ENCODE results near the gene WDR54. TPM values are rescaled to one million over a fixed set of nuclear protein-coding genes. Genes with fewer than 3 reads are reported as not detected.

WDR54 gene
- polyA plus RNA-seq, 12 donors = 7.6 to 19.8 (median 10.0) TPM; not detected in 1

Other genes starting within 250 kb of the WDR54 start
- gene MOB1A, start 242.9 kb upstream of the WDR54 start, polyA plus RNA-seq (ENCODE audit: insufficient read length in 12 of 12) = 10 to 100 TPM in 11 of 12 donors, not detected in 1; 41.6 to 81.4 (median 57.0) TPM
- gene MTHFD2, start 223.1 kb upstream of the WDR54 start, polyA plus RNA-seq (ENCODE audit: insufficient read length in 12 of 12) = 10 to 100 TPM in 11 of 12 donors, not detected in 1; 17.3 to 40.7 (median 27.4) TPM
- 10 to 100 TPM in 1 of 12 donors, 1 to 10 TPM in 10, not detected in 1; 1.4 to 12.3 (median 2.4) TPM for gene SLC4A5, start 78.3 kb upstream of the WDR54 start, polyA plus RNA-seq (ENCODE audit: insufficient read length in 12 of 12)
- 100 to 1,000 TPM in 4 of 12 donors, 10 to 100 TPM in 7, not detected in 1; 81.5 to 146 (median 93.2) TPM for gene DCTN1, start 41.4 kb upstream of the WDR54 start, polyA plus RNA-seq (ENCODE audit: insufficient read length in 12 of 12)
- 1 to 10 TPM in 10 of 12 donors, not detected in 2; 1.6 to 3.8 (median 2.0) TPM for gene C2orf81, start 111 bp upstream of the WDR54 start, polyA plus RNA-seq (ENCODE audit: insufficient read length in 12 of 12)
- 10 to 100 TPM in 11 of 12 donors, not detected in 1; 32.5 to 58.4 (median 47.7) TPM for gene RTKN, start 20.2 kb downstream of the WDR54 start, polyA plus RNA-seq (ENCODE audit: insufficient read length in 12 of 12)
- gene INO80B, start 33.4 kb downstream of the WDR54 start, polyA plus RNA-seq (ENCODE audit: insufficient read length in 12 of 12) = 10 to 100 TPM in 11 of 12 donors, not detected in 1; 12.8 to 42.3 (median 16.1) TPM
- gene WBP1, start 36.7 kb downstream of the WDR54 start, polyA plus RNA-seq (ENCODE audit: insufficient read length in 12 of 12) = 10 to 100 TPM in 11 of 12 donors, not detected in 1; 41.4 to 76.6 (median 52.2) TPM
- 10 to 100 TPM in 11 of 12 donors, not detected in 1; 25.7 to 85.9 (median 32.7) TPM for gene MOGS, start 43.7 kb downstream of the WDR54 start, polyA plus RNA-seq (ENCODE audit: insufficient read length in 12 of 12)
- gene MRPL53, start 51.0 kb downstream of the WDR54 start, polyA plus RNA-seq (ENCODE audit: insufficient read length in 12 of 12) = 10 to 100 TPM in 11 of 12 donors, not detected in 1; 40.9 to 97.0 (median 56.2) TPM
- 10 to 100 TPM in 4 of 12 donors, 1 to 10 TPM in 7, not detected in 1; 5.4 to 14.4 (median 8.5) TPM for gene CCDC142, start 61.3 kb downstream of the WDR54 start, polyA plus RNA-seq (ENCODE audit: insufficient read length in 12 of 12)
- 10 to 100 TPM in 11 of 12 donors, not detected in 1; 15.3 to 36.6 (median 19.2) TPM for gene TTC31, start 61.4 kb downstream of the WDR54 start, polyA plus RNA-seq (ENCODE audit: insufficient read length in 12 of 12)
- gene LBX2, start 77.9 kb downstream of the WDR54 start, polyA plus RNA-seq (ENCODE audit: insufficient read length in 12 of 12) = 1 to 10 TPM in 2 of 12 donors, under 1 TPM in 7, not detected in 3; 0.27 to 1.5 (median 0.78) TPM
- 10 to 100 TPM in 10 of 12 donors, not detected in 2; 10.4 to 19.6 (median 13.0) TPM for gene PCGF1, start 86.0 kb downstream of the WDR54 start, polyA plus RNA-seq (ENCODE audit: insufficient read length in 12 of 12)
- gene TLX2, start 92.7 kb downstream of the WDR54 start, polyA plus RNA-seq (ENCODE audit: insufficient read length in 12 of 12) = under 1 TPM in 2 of 12 donors, not detected in 10; 0.08 to 0.43 TPM
- 10 to 100 TPM in 1 of 12 donors, 1 to 10 TPM in 3, under 1 TPM in 3, not detected in 5; 0.08 to 15.4 (median 1.0) TPM for gene DQX1, start 104.5 kb downstream of the WDR54 start, polyA plus RNA-seq (ENCODE audit: insufficient read length in 12 of 12)
- 10 to 100 TPM in 11 of 12 donors, not detected in 1; 53.8 to 89.9 (median 64.6) TPM for gene AUP1, start 108.0 kb downstream of the WDR54 start, polyA plus RNA-seq (ENCODE audit: insufficient read length in 12 of 12)
- 10 to 100 TPM in 11 of 12 donors, not detected in 1; 20.1 to 30.4 (median 27.9) TPM for gene HTRA2, start 108.2 kb downstream of the WDR54 start, polyA plus RNA-seq (ENCODE audit: insufficient read length in 12 of 12)
- 1 to 10 TPM in 10 of 12 donors, not detected in 2; 6.5 to 9.6 (median 7.5) TPM for gene LOXL3, start 132.2 kb downstream of the WDR54 start, polyA plus RNA-seq (ENCODE audit: insufficient read length in 12 of 12)
- gene DOK1, start 133.0 kb downstream of the WDR54 start, polyA plus RNA-seq (ENCODE audit: insufficient read length in 12 of 12) = 10 to 100 TPM in 1 of 12 donors, 1 to 10 TPM in 10, not detected in 1; 4.7 to 28.7 (median 6.0) TPM
- gene M1AP, start 226.6 kb downstream of the WDR54 start, polyA plus RNA-seq (ENCODE audit: insufficient read length in 12 of 12) = 1 to 10 TPM in 1 of 12 donors, under 1 TPM in 5, not detected in 6; 0.08 to 1.4 (median 0.27) TPM
- gene SEMA4F, start 232.5 kb downstream of the WDR54 start, polyA plus RNA-seq (ENCODE audit: insufficient read length in 12 of 12) = 1 to 10 TPM in 10 of 12 donors, not detected in 2; 2.3 to 5.0 (median 3.7) TPM